IMR-90 (cell line): ENCODE data around the gene ZDHHC21. TPM values are rescaled to one million over a fixed set of nuclear protein-coding genes. Genes with fewer than 3 reads are reported as not detected.

Source experiments
- ATAC-seq: fragments of 200-7000 bp; cut with Tn5 transposase; 2 replicates; pipeline ENCODE4 v1.9.1; 2020; ENCODE audit warnings: low read depth, mild to moderate bottlenecking, moderate library complexity
- BruUV-seq: library from RNA; stranded (reverse); fragments of 400-500 nt; replicated peaks from 2 replicates; lab custom pipeline; 2021; lab: Mats Ljungman, UMichigan
- CTCF ChIA-PET: fragments of 300-600 bp; formaldehyde crosslinking; extraction: SDS; loops from one replicate; lab custom pipeline; 2021; ENCODE audit warnings: antibody characterized with exemption; lab: Yijun Ruan, JAX
- POLR2A ChIA-PET: fragments of 300-600 bp; sonication (Branson Sonifier 250); formaldehyde crosslinking; loops from one replicate; lab custom pipeline; 2022; ENCODE audit warnings: antibody characterized with exemption; ENCODE audit not compliant: unreplicated experiment; lab: Charles Lee
- DNase-seq: peaks from one replicate; pipeline ENCODE4 v3.0.0; 2013
- H2AFZ ChIP-seq: replicated peaks from 2 replicates; pipeline ENCODE3; 2013; ENCODE audit warnings: low read length, mild to moderate bottlenecking; ENCODE audit not compliant: poor library complexity
- H2AK5ac ChIP-seq: 2 replicates; pipeline ENCODE4 v1.6.1; 2013; ENCODE audit warnings: low read depth, low read length, inconsistent platforms
- H2AK9ac ChIP-seq: replicated peaks from 2 replicates; pipeline ENCODE3; 2013; ENCODE audit warnings: mild to moderate bottlenecking, low read depth, low read length, moderate library complexity; ENCODE audit not compliant: poor library complexity
- H2BK120ac ChIP-seq: 2 replicates; pipeline ENCODE4 v1.6.1; 2013; ENCODE audit warnings: low read depth, low read length, inconsistent platforms
- H2BK15ac ChIP-seq: 3 replicates; pipeline ENCODE4 v1.6.1; 2013; ENCODE audit warnings: low read depth, low read length, inconsistent platforms
- H2BK20ac ChIP-seq: 2 replicates; pipeline ENCODE4 v1.6.1; 2013; ENCODE audit warnings: low read depth, mild to moderate bottlenecking, inconsistent platforms, low read length, moderate library complexity
- H2BK5ac ChIP-seq: 2 replicates; pipeline ENCODE4 v1.6.1; 2013; ENCODE audit warnings: mild to moderate bottlenecking, low read depth, low read length, inconsistent platforms; ENCODE audit not compliant: poor library complexity, severe bottlenecking
- H3K14ac ChIP-seq: replicated peaks from 2 replicates; pipeline ENCODE4 v1.6.1; 2013; ENCODE audit warnings: low read depth, low read length, inconsistent platforms
- H3K18ac ChIP-seq: 2 replicates; pipeline ENCODE4 v1.6.1; 2013; ENCODE audit warnings: low read depth, low read length, control low read depth
- H3K23ac ChIP-seq: 2 replicates; pipeline ENCODE4 v1.6.1; 2013; ENCODE audit warnings: low read depth, low read length, inconsistent platforms
- H3K27ac ChIP-seq: 2 replicates; pipeline ENCODE4 v1.5.1; 2013; ENCODE audit warnings: mild to moderate bottlenecking, control low read depth, low read length; ENCODE audit not compliant: insufficient read depth
- H3K27me3 ChIP-seq: 2 replicates; pipeline ENCODE4 v1.6.1; 2013; ENCODE audit warnings: low read length; ENCODE audit not compliant: control insufficient read depth, insufficient read depth
- H3K36me3 ChIP-seq: 2 replicates; pipeline ENCODE4 v1.6.1; 2013; ENCODE audit warnings: low read length, mixed read lengths; ENCODE audit not compliant: control insufficient read depth, insufficient read depth
- H3K4ac ChIP-seq: 2 replicates; pipeline ENCODE4 v1.6.1; 2013; ENCODE audit warnings: low read depth, low read length, inconsistent platforms
- H3K4me1 ChIP-seq: 2 replicates; pipeline ENCODE4 v1.6.1; 2013; ENCODE audit warnings: low read length, mixed read lengths; ENCODE audit not compliant: control insufficient read depth, insufficient read depth
- H3K4me2 ChIP-seq: 2 replicates; pipeline ENCODE4 v1.6.1; 2013; ENCODE audit warnings: low read depth, mild to moderate bottlenecking, control low read depth, low read length, moderate library complexity
- H3K4me3 ChIP-seq: 2 replicates; pipeline ENCODE4 v1.5.1; 2013; ENCODE audit warnings: low read depth, mild to moderate bottlenecking, control low read depth, low read length, moderate library complexity; ENCODE audit not compliant: insufficient read depth
- H3K56ac ChIP-seq: 2 replicates; pipeline ENCODE4 v1.6.1; 2013; ENCODE audit warnings: low read length, inconsistent platforms; ENCODE audit not compliant: insufficient read depth; ENCODE audit errors: extremely low read depth
- H3K79me1 ChIP-seq, 2 experiments: 2 replicates each; pipeline ENCODE4 v1.6.1; 2013; ENCODE audit warnings: low read length in 2 of 2, inconsistent platforms in 1 of 2, low read depth in 1 of 2
- H3K9ac ChIP-seq: 2 replicates; pipeline ENCODE4 v1.6.1; 2013; ENCODE audit warnings: low read depth, low read length, control low read depth
- H3K9me1 ChIP-seq: 2 replicates; pipeline ENCODE4 v1.6.1; 2013; ENCODE audit warnings: low read length, inconsistent platforms; ENCODE audit not compliant: insufficient read depth
- H3K9me3 ChIP-seq: 2 replicates; pipeline ENCODE4 v1.6.1; 2013; ENCODE audit warnings: low read length; ENCODE audit not compliant: control insufficient read depth, insufficient read depth
- H4K20me1 ChIP-seq: 2 replicates; pipeline ENCODE4 v1.6.1; 2013; ENCODE audit warnings: low read length, inconsistent platforms; ENCODE audit not compliant: insufficient read depth
- H4K5ac ChIP-seq: 2 replicates; pipeline ENCODE4 v1.6.1; 2013; ENCODE audit warnings: mild to moderate bottlenecking, low read depth, low read length, control low read depth
- H4K8ac ChIP-seq, 2 experiments: 2 replicates each; pipeline ENCODE4 v1.6.1; 2013; ENCODE audit warnings: low read depth in 2 of 2, low read length in 2 of 2, control low read depth in 1 of 2, inconsistent platforms in 1 of 2
- H4K91ac ChIP-seq: 2 replicates; pipeline ENCODE4 v1.6.1; 2013; ENCODE audit warnings: low read depth, low read length, inconsistent platforms; ENCODE audit not compliant: insufficient read depth
- BHLHE40 ChIP-seq: fragments of 150-350 bp; IDR thresholded peaks from 2 replicates; pipeline ENCODE4 v1.6.1; 2016; ENCODE audit warnings: mild to moderate bottlenecking, low read depth, low read length
- CEBPB ChIP-seq: IDR thresholded peaks from 2 replicates; pipeline ENCODE4 v1.6.1; 2012; ENCODE audit warnings: low read depth, low read length, improper control_type of control experiment
- FOS ChIP-seq: fragments of 150-350 bp; IDR thresholded peaks from 2 replicates; pipeline ENCODE4 v1.6.1; 2016; ENCODE audit warnings: low read depth, low read length
- MAZ ChIP-seq: IDR thresholded peaks from 2 replicates; pipeline ENCODE4 v1.6.1; 2012; ENCODE audit warnings: low read depth, mild to moderate bottlenecking, low read length, improper control_type of control experiment, moderate library complexity, borderline replicate concordance
- NFE2L2 ChIP-seq: fragments of 150-350 bp; IDR thresholded peaks from 2 replicates; pipeline ENCODE4 v1.6.1; 2016; ENCODE audit warnings: low read depth, mild to moderate bottlenecking, low read length
- RAD21 ChIP-seq: IDR thresholded peaks from 2 replicates; pipeline ENCODE4 v1.6.1; 2012; ENCODE audit warnings: low read length, improper control_type of control experiment
- RCOR1 ChIP-seq: IDR thresholded peaks from 2 replicates; pipeline ENCODE4 v1.6.1; 2012; ENCODE audit warnings: mild to moderate bottlenecking, low read length, improper control_type of control experiment; ENCODE audit not compliant: insufficient replicate concordance
- WGBS, 2 experiments: methylation state at CpG; one replicate each; pipeline versions ENCODE4 v1.1.5 to v1.1.7; 2013; ENCODE audit warnings: missing lambda C conversion rate in 2 of 2; ENCODE audit not compliant: insufficient read length in 1 of 2; ENCODE audit errors: extremely low coverage in 2 of 2; 5-methylcytosine and 5-hydroxymethylcytosine counted together
- dilution Hi-C: fragments of 300-500 bp; cut with HindIII; formaldehyde crosslinking; loops from one replicate; pipeline ENCODE4 v1.14.3; 2018; ENCODE audit warnings: low sequenced_read_pairs; ENCODE audit not compliant: unreplicated experiment
- in situ Hi-C: fragments of 300-500 bp; cut with MboI; formaldehyde crosslinking; loops from 3 replicates; pipeline ENCODE4 v1.14.3; 2019; ENCODE audit warnings: low sequenced_read_pairs, inconsistent platforms, mixed read lengths
- intact Hi-C: fragments of 100-400 bp; cut with micrococcal nuclease; formaldehyde crosslinking; loops from 2 replicates; pipeline ENCODE4 v1.10.0; 2022
- polyA plus RNA-seq, 3 experiments: library from polyadenylated mRNA; depleted of rRNA; stranded (reverse); fragments of >200 nt; gene quantifications; 2 replicates each; pipeline ENCODE4 v1.2.3, GENCODE V29; 2012; ENCODE audit warnings: low replicate concordance in 1 of 3
- total RNA-seq: library from RNA; depleted of rRNA; stranded (reverse); fragments of >200 nt; gene quantifications from 2 replicates; pipeline ENCODE4 v1.2.3, GENCODE V29; 2012
- TF ChIP-seq, protein P1 (sequence below): fragments of 150-350 bp; IDR thresholded peaks from 2 replicates; pipeline ENCODE4 v1.6.1; 2017; ENCODE audit warnings: mild to moderate bottlenecking, antibody characterized with exemption, low read length, low read depth
- TF ChIP-seq, protein P2 (sequence below): conservative IDR thresholded peaks from 2 replicates; pipeline ENCODE4 v1.5.1; 2012; ENCODE audit warnings: mild to moderate bottlenecking, low read depth, low read length, improper control_type of control experiment

Gene ZDHHC21
- total and polyA plus RNA-seq, 2 of the 4 experiments (the other 2 are of a cell fraction), result 2.8 to 4.5 TPM

DNA sequence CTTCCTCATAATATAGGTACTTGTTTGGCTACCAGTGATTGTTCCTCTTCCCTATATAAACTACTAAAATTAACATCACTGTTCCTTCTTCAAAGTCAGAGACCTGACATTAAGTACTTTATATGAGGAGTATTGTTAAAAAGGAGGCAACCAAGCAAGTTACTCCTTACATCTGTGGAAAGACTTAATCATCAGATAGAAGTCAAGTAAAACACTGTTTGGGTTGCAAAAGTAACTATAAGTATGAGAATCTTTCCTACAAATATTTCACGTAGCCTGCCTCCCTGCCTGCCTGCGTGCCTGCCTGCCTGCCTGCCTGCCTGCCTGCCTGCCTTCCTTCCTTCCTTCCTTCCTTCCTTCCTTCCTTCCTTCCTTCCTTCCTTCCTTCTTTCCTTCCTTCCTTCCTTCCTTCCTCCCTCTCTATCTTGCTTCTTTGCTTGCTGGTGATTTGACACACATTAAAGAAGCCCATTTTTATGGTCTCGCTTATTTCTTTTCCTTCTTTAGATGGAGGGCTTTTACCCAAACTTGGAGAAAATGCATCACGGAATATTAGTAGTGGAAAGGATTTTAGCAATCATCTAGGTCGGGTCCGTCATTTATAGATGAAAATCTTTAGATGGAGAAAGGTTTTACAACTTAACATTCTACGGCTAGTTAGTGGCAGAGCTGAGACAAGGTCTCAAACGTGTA, 26.1 kb upstream of the ZDHHC21 start:
- H4K91ac ChIP-seq, result no peak overlapping the region
- H2BK120ac ChIP-seq, result no peak overlapping the region
- intact Hi-C loops (no loop called here), dilution Hi-C loops (no loop called here), in situ Hi-C loops (no loop called here)
- no peak overlapping the region for H3K4ac ChIP-seq
- WGBS, 2 experiments, result no CpG with 5 or more reads among the region's 8 CpGs
- H3K23ac ChIP-seq, result no peak overlapping the region
- no TSS peak for BruUV-seq
- H3K18ac ChIP-seq, result no peak overlapping the region
- H3K14ac ChIP-seq, result no peak overlapping the region
- H4K20me1 ChIP-seq, result no peaks in the 10 kb centered on the region
- H3K9me3 ChIP-seq, result no peaks in the 10 kb centered on the region
- CTCF ChIA-PET, result no interaction called here
- POLR2A ChIA-PET, result no interaction called here
- no peak overlapping the region for H3K4me3 ChIP-seq
- no peaks in the 10 kb centered on the region for H3K79me1 ChIP-seq
- no peak overlapping the region for H3K56ac ChIP-seq
- H2AFZ ChIP-seq, result no peak overlapping the region
- H3K9me1 ChIP-seq, result no peaks in the 10 kb centered on the region
- no peak for TF ChIP-seq NFE2L2
- no peak for TF ChIP-seq MAZ
- TF ChIP-seq RCOR1, result no peak
- TF ChIP-seq RAD21, result no peak
- TF ChIP-seq, protein P1, sequence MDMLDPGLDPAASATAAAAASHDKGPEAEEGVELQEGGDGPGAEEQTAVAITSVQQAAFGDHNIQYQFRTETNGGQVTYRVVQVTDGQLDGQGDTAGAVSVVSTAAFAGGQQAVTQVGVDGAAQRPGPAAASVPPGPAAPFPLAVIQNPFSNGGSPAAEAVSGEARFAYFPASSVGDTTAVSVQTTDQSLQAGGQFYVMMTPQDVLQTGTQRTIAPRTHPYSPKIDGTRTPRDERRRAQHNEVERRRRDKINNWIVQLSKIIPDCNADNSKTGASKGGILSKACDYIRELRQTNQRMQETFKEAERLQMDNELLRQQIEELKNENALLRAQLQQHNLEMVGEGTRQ, result no peak
- TF ChIP-seq BHLHE40, result no peak
- TF ChIP-seq, protein P2, sequence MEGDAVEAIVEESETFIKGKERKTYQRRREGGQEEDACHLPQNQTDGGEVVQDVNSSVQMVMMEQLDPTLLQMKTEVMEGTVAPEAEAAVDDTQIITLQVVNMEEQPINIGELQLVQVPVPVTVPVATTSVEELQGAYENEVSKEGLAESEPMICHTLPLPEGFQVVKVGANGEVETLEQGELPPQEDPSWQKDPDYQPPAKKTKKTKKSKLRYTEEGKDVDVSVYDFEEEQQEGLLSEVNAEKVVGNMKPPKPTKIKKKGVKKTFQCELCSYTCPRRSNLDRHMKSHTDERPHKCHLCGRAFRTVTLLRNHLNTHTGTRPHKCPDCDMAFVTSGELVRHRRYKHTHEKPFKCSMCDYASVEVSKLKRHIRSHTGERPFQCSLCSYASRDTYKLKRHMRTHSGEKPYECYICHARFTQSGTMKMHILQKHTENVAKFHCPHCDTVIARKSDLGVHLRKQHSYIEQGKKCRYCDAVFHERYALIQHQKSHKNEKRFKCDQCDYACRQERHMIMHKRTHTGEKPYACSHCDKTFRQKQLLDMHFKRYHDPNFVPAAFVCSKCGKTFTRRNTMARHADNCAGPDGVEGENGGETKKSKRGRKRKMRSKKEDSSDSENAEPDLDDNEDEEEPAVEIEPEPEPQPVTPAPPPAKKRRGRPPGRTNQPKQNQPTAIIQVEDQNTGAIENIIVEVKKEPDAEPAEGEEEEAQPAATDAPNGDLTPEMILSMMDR, result no peak
- no peak for TF ChIP-seq FOS
- no peak for TF ChIP-seq CEBPB
- H2BK15ac ChIP-seq, result no peak overlapping the region
- ATAC-seq (no peak), DNase-seq (no peak)
- no peak overlapping the region for H2AK9ac ChIP-seq
- H3K9ac ChIP-seq, result no peak overlapping the region
- no peak overlapping the region for H4K5ac ChIP-seq
- no peaks in the 10 kb centered on the region for H3K4me1 ChIP-seq
- H2AK5ac ChIP-seq, result no peak overlapping the region
- no peaks in the 10 kb centered on the region for H3K36me3 ChIP-seq
- H3K4me2 ChIP-seq, result no peak overlapping the region
- no peak overlapping the region for H2BK5ac ChIP-seq
- peaks cover 2% of the 10 kb centered on the region; the same call in 1 of the 2 replicates for H3K27me3 ChIP-seq
- H2BK20ac ChIP-seq, result no peak overlapping the region
- no peak overlapping the region for H4K8ac ChIP-seq
- H3K27ac ChIP-seq, result no peak overlapping the region
